Measurements from ENCODE around the gene WDR83. TPM values are rescaled to one million over a fixed set of nuclear protein-coding genes. Genes with fewer than 3 reads are reported as not detected.
"Not testable (repeated sequence)": the region's sequence is repeated elsewhere in the genome, so short reads cannot be mapped to it uniquely, and the experiment has no call there.

Gene WDR83
- total RNA-seq, 1 experiment from 2014 or later, result 7.7 TPM

DNA sequence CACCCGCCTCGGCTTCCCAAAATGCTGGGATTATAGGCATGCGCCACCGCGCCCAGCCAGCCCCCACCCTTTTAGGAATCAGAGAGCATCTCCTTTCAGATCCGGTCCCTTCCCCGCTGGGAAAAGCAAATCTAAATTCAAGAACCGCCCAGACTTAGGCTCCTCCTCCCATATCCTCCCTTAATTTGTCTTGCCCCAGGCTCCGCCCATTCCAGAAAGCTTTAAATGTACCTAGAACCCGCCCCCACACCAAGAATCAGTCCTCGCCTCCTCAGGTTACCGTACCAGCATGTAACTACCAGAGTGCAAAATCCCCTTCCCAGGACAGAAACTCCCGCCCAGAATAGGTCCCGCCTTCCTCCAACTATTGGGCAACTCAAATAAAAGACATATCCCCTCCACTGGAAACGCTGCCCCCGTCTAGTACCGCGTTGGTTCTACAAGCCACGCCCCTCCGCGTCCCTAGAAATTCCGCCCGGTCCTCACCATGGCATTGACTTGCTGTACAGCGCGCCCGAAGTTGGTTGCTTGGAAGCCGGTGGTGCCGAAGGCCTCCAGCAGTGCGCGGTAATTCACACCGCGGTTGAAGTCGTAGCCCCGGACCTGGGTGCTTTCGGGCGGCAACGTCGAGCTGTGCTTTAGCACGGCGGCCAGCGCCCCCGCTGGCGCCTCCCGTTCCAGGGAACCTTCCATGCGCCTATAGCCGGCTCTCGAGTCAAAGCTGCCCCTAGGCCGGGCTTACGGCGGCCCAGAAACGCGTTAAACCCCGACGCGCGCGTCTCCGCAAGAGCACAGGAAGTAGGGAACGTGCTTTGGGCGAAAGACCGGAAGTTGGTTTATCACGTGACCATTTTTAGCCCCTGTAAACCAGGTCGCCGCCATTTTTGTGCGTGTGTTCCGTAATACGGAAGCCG, 14.7 kb downstream of the WDR83 start, which contains the start of gene DHPS:
TSS of gene DHPS (minus strand) at position 807 of the 914 bp plus-strand sequence. CDS start at position 693, 114 bp downstream.
- peak; percentile 92 for DNase-seq (ENCODE audit: extremely low read depth, low read depth)

DNA sequence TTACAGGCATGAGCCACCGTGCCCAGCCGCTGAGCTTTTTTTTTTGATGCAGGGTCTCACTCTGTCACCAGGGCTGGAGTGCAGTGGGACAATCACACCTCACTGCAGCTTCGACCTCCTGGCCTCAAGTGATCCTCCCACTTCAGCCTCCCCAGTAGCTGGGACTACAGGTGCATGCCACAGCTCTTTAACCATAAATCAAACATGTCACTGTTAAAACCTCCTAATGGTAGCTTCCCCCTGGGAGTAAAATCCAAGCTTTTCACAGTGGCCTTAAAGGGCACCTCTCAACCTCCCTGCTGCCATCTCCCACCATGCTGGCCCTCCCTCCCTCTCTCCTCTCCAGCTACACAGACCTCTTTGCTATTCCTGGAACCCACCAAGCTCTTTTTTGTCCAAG, 19.2 kb downstream of the WDR83 start:
- no peak for DNase-seq (ENCODE audit: extremely low read depth, low read depth)

DNA sequence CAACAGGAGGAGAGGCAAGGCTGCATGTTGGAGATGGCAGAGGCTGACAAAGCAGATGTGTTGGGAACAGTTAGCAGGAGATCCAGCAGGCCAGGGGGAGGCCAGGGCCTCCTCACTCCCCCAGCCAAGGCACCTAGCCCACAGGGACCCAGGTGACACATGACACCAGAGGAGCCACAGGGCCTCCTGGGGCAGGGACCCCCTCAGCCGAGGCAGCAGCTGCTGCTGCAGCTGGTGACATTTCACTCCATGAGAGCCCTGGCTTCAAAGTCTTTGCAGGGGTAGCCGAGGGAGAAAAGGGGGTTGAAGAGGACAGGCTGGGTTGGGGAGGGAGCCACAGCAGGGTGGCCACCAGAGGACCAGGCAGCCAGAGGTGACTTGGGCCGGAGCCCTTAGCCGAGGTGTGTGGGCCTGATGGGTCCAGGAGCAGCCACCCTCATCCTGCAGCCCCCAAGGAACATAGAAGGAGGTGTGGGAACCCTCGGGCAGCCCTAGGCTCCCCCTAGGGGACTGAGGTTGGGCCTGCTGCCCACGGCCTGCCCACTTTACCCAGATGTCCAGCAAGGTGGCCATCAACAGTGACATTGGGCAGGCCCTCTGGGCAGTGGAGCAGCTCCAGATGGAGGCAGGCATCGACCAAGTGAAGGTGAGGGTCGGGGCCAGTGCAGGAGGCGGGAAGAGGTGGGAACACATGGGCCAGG, 21.0 kb downstream of the WDR83 start, which contains the start of gene GNG14:
TSS of gene GNG14 (plus strand) at position 503 of the 701 bp plus-strand sequence. CDS start at position 554, 51 bp downstream.
- no peak for DNase-seq (ENCODE audit: extremely low read depth, low read depth)

DNA sequence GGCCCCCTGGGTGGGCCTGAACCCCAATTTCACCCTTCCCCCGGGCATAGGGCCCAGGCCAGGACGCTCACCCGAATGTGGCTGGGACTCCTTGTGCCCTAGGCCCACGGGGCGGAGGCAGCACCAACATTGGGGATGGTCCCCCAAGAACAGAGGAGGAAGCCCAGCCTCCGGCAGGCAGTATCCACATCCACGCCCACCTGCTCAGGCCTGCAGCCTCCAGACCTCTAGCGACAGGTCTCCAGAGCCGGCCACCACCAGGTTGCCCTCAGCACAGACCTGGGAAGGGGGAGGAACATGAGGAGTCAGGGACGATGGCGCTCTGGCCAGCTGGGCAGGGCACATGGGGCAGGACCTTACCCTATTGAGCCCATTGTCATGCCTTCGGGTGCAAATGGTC, 22.4 kb downstream of the WDR83 start:
- DNase-seq (ENCODE audit: extremely low read depth, low read depth), result no peak

DNA sequence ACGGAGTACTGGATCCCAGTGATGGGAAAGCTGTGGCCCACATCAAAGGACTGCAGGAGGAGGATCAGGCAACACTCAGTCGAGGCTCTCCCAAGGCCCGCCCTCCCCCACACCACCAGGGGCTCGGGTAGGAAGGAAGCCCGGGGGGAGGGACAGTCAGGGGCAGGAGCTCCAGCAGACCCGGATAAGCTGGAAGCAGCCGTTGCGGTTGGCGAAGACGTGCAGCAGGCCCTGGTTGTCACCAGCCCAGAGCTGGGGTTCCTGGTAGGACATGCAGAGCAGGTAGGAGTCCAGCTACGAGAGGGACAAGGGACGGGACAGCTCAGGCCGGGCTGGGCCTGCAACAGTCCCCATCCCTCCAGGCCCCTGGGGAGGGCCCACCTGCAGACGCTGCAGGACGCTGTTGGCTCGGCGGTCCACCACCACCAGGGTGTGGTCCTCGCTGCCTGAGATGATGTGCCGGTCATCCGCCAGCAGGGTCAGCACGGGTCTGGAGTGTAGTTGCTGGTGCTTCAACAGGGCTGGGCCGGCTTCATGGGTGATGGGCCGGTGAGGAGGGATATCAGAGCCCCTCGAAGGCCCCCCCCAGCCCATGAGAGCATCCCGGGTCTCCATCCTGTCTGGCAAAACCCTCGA, 23.1 kb downstream of the WDR83 start:
- no peak for DNase-seq (ENCODE audit: extremely low read depth, low read depth)

DNA sequence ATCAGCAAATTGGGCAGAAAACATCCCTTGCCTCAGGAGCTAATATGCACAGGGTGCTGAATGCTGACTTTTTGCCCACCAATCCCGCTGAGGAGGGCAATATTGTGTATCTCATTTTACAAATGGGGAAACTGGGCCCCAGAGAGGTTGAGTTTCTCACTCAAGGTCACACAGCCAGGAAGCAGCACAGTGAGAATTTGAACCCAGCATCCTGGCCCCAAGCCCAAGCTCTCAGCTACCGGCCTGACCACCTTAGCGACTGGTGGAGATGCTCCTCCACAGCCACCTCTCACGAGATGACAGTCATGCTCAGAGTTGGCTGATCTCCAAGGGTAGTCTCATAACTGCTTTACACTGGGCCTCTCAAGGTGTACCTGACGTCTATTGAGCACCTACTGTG, 26.4 kb downstream of the WDR83 start:
- no peak for DNase-seq (ENCODE audit: extremely low read depth, low read depth)

DNA sequence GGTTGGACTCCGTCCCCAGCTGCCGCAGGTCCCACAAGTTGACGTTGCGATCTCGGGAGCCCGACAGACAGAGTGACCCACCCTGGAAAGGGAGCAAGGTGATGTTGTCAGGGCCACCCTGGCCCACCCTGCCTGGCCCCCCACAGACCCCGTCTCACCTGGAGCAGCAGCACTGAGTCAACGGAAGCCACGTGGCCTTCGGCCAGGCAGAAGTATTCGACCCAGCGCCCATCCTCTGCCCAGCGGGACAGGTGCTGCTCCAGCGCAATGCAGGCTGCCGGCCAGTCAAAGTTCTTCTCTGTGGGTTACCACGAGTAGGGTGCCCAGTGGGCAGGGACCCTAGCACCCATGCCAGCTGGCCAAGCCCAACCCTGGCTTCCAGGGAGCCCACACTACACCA, 28.0 kb downstream of the WDR83 start:
- no peak for DNase-seq (ENCODE audit: extremely low read depth, low read depth)

DNA sequence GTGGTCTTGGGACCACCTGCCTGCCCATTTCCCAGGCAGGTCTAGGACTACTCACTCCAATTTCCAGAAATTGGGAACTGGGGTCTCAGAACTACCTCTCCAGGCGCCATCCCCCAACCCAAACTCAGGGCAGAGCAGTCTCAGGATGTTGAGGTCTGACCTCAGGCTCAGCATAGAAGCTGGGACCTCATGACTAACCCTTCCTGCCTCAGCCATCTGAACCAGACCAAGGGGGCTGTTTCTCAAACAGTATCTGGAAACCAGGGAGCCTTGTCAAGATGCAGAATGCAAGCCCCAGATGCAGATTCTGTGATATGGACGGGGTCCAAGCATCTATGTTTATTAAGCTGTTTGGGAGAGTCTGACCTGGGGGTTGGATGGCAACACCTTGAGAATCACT, 28.5 kb downstream of the WDR83 start:
- DNase-seq (ENCODE audit: extremely low read depth, low read depth), result no peak

DNA sequence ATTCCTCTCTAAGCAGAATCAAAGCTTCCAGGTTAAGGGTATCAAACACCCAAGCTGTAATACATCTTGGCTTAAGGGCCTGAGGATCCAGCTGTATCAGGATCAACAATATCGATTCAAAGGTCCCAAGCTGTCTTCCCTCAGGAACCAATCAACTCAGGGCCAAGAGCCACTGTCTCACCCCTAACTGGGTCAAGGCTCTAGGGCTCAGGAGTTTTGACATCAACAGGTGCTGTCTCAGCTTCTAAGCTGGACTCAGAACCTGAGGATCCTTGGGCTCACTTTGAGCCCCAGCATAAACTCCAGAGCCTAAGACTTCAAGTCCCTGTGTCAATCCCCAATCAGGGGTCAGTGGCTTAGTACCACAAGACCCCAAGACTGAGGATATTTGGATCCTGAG, 28.9 kb downstream of the WDR83 start:
- DNase-seq (ENCODE audit: extremely low read depth, low read depth), result no peak

DNA sequence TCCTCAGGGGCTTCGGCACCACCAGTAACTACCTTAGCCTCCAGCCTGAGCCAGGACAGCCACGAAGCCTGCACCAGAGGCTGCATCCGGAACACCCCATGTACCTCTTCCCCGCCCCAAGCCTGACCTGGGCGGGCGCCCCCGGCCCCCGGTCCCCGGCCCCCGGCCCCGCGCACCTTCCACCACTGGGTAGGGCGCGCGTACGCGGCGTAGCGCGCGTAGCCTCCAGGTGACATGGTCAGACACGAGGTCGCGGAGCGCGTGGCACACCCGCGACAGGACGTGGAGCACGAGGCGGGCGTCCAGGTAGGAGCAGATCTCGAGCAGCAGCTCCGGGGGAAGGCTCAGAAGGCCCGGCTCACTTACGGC, 29.4 kb downstream of the WDR83 start:
- no peak for DNase-seq (ENCODE audit: extremely low read depth, low read depth)

DNA sequence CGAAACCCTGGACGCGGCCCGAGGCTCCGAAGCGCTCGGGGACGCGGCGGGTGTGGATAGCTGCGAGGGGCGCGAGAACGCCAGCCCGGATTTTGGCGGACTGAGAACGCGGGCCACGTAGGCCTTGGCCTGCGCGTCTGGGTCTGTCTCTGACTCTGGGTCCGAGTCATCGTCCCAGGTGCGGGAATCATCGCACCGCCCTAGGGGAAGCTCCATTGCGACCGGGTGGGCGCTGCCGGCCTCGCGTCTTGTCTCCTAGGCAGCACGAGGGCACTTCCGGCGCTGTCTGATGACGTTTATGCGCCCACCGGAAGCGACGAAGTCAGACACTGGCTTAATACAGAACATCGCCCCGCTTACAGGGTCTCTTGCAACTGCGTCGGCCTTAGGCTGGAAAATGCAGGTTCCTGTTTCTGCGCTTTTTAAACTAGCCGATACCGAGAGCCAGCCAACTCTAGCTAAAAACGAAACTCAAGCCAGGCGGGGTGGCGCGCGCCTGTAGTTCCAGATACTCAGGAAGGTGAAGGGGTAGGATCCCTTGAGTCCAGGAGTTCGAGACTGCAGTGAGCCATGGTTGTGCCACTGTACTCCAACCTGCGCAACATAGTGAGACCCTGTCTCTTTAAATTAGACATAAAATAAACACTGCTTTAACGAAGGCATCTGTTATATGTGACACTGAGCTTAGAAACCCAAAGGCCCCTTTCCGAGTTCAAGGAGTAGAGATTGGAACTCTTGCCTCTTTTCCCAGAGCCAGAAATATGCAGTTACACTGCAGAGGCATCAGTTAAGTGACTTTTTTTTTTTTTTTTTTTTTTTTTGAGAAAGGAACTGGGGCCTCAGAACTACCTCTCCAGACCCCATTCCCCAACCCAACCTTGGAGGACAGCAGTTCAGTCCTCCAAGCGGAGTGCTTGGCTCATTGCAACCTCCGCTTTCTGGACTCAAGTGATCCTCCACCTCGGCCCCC, 30.0 kb downstream of the WDR83 start, which contains the start of gene FBXW9:
TSS of gene FBXW9 (minus strand) at position 266 of the 970 bp plus-strand sequence. CDS start at position 216, 50 bp downstream.
- peak; percentile 86 for DNase-seq (ENCODE audit: extremely low read depth, low read depth)

DNA sequence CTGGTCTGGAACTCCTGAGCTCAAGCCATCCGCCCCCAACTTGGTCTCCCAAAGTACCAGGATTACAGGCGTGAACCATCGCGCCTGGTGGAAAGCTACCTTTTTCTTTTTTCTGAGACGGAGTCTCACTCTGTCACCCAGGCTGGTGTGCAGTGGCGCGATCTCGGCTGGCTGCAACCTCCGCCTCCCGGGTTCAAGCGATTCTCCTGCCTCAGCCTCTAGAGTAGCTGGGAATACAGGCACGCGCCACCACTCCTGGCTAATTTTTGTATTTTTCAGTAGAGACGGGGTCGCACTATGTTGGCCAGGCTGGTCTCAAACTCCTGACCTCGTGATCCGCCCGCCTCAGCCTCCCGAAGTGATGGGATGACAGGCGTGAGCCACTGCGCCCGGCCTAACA, 30.8 kb downstream of the WDR83 start:
- DNase-seq (ENCODE audit: extremely low read depth, low read depth), result not testable (repeated sequence)

DNA sequence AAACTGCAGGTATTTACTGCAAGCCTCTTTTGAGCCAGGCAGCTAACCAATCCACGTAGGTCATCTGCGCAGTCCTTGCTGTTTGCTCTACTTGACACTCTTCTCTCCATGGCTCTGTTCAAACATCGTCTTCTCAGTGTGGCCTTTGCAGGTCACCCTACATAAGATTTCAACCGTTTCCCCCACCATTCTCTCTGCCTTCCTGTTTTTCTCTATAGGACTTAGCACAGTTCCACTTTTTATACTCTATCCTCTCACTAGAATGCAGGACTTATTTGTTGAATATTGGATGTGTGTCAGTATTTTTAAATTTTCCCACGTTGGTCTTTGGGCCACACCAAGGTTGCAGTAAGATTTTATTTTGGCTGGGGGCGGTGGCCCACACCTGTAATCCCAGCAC, 31.5 kb downstream of the WDR83 start:
- DNase-seq (ENCODE audit: extremely low read depth, low read depth), result no peak

DNA sequence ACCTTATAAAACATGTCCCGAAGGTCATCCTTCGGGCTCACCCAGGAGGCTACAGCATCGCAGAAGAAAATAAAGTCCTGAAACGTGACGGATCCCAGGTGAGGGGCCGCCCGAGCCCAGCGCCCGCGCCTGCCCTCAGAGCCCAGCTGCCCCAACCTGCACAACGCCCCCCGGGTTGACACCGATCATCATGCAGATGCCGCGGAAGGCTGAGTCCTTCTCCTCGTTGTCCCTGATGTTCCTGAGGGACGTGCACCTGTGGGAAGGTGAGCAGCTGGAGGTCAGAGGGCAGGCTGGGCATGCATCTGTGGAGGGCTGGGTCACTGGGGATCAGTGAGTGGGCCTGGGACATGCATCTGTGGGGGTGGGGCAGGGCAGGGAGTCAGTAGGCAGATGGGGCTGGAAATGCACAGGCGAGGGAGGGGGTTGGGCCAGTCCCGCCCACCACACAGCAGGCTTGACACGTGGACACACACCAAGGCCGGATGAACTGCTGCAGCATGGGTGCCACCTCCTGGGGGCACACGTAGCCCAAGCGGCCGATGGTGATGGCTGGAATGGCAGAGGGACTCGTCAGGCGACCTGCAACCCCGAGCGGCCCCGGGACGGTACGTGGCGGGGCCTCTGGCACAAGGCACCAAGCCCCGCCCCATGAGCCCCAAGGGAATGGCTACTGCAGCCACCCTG, 35.1 kb downstream of the WDR83 start:
- DNase-seq (ENCODE audit: extremely low read depth, low read depth), result no peak

DNA sequence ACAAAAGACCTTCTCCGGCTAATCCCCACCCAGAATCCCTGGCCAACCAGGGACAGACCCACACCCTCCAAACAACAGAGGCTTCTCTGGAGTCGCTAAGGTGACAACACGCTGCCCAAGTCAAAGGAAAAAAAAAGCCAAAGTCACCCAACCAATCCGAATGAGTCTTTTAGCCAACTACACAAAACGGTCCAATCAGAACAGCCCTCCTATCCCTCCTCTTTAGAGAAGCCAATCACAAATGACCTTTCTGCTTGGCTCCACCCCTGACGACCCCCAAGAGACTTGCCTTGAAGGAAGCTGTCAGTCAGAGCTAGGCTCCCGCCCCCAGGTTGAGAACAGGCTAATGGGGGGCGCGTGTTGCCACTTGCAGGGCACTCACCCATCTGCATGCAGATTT, 36.4 kb downstream of the WDR83 start:
- no peak for DNase-seq (ENCODE audit: extremely low read depth, low read depth)

DNA sequence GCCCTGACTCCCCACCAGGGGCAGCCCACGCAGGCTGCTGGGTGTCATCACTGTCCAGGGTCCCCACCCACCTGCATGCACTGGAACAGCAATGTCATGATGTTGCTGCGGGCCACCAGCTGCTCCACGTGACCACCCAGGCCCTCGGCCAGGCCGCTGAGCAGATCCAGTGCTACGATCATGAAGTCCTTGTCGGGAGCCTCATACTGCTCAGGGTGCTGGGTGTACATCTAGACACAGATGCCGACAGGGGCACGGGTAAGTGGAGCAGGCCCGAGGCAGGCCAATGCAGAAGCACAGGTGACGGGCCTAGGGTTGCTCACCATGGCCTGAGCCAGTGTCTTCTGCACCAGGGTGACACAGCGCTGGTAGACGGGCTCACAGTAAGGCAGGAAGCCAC, 38.6 kb downstream of the WDR83 start:
- DNase-seq (ENCODE audit: extremely low read depth, low read depth), result no peak

DNA sequence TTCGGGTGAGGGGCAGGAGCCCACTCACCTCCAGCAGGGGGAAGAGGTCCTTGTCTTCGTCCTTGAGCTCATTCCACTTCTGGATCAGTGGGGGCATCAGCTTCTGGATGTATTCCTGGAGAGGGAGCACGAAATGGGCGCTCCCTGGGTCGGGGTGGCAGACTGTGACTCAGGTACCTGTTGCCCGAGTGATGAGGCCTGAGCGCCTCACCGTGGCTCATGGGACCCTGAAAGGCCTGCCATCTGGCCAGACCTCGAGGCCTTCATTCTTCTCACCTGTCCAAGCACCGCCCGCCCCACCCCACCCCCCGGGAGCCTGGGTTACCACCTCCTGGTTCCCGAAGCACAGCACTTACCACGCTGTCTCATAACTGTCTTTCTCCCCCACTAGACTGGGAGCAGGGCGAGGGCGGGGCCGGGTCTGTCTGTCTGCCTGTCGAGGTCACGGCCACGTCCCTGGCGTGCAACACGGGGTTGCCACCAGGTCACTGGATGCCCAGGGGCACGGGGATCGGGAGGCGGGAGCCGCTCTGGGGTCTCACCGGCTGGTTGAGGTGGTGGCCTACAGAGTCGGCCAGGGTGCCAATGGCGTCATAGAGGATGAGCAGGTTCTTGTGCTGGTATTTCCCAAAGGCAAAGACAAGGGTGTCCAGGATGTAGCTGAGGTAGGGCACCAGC, 39.2 kb downstream of the WDR83 start:
- no peak for DNase-seq (ENCODE audit: extremely low read depth, low read depth)

DNA sequence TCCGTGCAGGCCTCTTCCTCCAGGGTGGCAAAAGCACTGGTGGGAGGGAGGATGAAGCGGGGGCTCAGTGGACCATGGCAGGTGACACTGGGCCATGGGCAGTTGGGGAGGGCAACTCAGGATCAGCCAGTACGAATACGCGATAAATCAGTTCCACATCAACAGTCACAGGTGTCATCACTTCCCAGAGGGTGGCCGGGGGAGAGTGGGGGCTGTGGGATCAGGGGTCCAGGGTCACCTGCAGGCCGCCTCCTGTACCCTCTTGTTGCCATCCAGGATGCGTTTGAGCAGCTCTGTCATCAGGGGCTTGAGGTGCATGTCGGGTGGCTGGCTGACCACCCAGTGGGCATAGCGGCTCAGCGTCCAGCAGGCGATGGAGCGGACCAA, 39.7 kb downstream of the WDR83 start:
- DNase-seq (ENCODE audit: extremely low read depth, low read depth), result no peak

DNA sequence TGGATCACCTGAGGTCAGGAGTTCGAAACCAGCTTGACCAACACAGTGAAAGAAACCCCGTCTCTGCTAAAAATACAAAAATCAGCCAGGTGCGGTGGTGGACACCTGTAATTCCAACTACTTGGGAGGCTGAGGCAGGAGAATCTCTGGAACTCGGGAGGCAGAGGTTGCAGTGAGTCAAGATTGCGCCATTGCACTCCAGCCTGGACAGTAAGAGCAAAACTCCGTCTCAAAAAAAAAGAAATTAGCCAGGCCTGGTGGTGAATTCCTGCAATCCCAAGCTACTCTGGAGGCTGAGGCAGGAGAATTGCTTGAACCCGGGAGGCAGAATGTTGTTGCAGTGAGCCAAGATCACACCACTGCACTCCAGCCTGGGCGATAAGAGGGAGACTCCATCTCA, 42.0 kb downstream of the WDR83 start:
- no peak for DNase-seq (ENCODE audit: extremely low read depth, low read depth)

Data from NCI-H460 (cell line).